ENCODE data around the gene KRTAP6-1. TPM values are rescaled to one million over a fixed set of nuclear protein-coding genes. Genes with fewer than 3 reads are reported as not detected.

KRTAP6-1 gene
- polyA plus RNA-seq, 1 donor (not counting 4 experiments of a cell fraction or from before 2014, with no cell fraction given) = not detected

- H3K9ac ChIP-seq (ENCODE audit: control insufficient read depth, extremely low read depth, insufficient read depth, low read length) = no peak overlapping the region
- dilution Hi-C loops (cut with MboI; ENCODE audit: extremely low pct_ligation_motif_present, low sequenced_read_pairs) = no loop called here
- FAIRE-seq = no peak
Measured at GRCh38 chr21:30625449-30626165, 11.9 kb upstream of the KRTAP6-1 start.

DNA sequence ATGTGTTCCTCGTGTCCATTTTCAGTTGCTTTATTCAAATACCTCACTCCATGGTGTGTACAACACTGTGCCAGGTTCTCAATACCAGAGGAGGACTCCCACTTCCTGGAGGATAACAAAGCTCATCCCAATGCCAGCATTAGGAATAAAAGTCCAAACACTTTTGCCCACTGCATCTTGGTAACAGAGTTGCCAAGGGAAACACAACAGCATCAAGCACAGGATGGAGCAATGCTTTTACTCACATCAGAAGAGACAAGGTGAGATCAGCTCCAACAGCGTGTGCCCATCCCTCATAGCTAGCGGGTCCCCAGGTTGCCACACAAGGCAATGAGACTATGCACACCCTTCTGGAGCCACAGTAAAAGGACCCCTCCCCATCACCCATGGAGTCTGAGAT lies 9.6 kb upstream of the KRTAP6-1 start:
- H3K4me2 ChIP-seq (ENCODE audit: control insufficient read depth, extremely low read depth, insufficient read depth, low read depth, low read length) = no peak overlapping the region
- H3K9ac ChIP-seq (ENCODE audit: control insufficient read depth, extremely low read depth, insufficient read depth, low read length) = no peak overlapping the region
- no peaks in the 10 kb centered on the region for H3K79me2 ChIP-seq (ENCODE audit: control insufficient read depth, insufficient read depth, low read length)
- no peaks in the 10 kb centered on the region for H3K9me3 ChIP-seq (ENCODE audit: control insufficient read depth, low read depth, low read length)
- dilution Hi-C loops (cut with MboI; ENCODE audit: extremely low pct_ligation_motif_present, low sequenced_read_pairs) = no loop called here
- no peak overlapping the region for H3K27ac ChIP-seq (ENCODE audit: control insufficient read depth, insufficient read depth, low read length)
- no peak for FAIRE-seq
- H3K4me3 ChIP-seq (ENCODE audit: control insufficient read depth in 2 of 3, extremely low read depth in 1 of 3, insufficient read depth in 2 of 3, low read depth in 1 of 3, low read length in 3 of 3) = no peak overlapping the region
- H4K20me1 ChIP-seq (ENCODE audit: control insufficient read depth, extremely low read depth, insufficient read depth, low read length) = no peaks in the 10 kb centered on the region
- no peaks in the 10 kb centered on the region for H3K4me1 ChIP-seq (ENCODE audit: control insufficient read depth, extremely low read depth, insufficient read depth, low read length)
- H2AFZ ChIP-seq (ENCODE audit: control insufficient read depth, low read length) = no peak overlapping the region
- H3K9me1 ChIP-seq (ENCODE audit: control insufficient read depth, extremely low read depth, insufficient read depth, low read length) = no peaks in the 10 kb centered on the region
- no peak for TF ChIP-seq EZH2 (IDR thresholded peaks at IDR 0.05; ENCODE audit: low read length)
- TF ChIP-seq, protein P1, sequence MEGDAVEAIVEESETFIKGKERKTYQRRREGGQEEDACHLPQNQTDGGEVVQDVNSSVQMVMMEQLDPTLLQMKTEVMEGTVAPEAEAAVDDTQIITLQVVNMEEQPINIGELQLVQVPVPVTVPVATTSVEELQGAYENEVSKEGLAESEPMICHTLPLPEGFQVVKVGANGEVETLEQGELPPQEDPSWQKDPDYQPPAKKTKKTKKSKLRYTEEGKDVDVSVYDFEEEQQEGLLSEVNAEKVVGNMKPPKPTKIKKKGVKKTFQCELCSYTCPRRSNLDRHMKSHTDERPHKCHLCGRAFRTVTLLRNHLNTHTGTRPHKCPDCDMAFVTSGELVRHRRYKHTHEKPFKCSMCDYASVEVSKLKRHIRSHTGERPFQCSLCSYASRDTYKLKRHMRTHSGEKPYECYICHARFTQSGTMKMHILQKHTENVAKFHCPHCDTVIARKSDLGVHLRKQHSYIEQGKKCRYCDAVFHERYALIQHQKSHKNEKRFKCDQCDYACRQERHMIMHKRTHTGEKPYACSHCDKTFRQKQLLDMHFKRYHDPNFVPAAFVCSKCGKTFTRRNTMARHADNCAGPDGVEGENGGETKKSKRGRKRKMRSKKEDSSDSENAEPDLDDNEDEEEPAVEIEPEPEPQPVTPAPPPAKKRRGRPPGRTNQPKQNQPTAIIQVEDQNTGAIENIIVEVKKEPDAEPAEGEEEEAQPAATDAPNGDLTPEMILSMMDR (optimal IDR thresholded peaks at IDR 0.05 in 1 of 3, IDR thresholded peaks at IDR 0.05 in 1 of 3, conservative IDR thresholded peaks at IDR 0.05 in 1 of 3; ENCODE audit: extremely low read depth in 1 of 3, insufficient read depth in 2 of 3, low read length in 3 of 3) = no peak
- no peaks in the 10 kb centered on the region for H3K36me3 ChIP-seq (ENCODE audit: control insufficient read depth in 2 of 2, extremely low read depth in 1 of 2, insufficient read depth in 2 of 2, low read length in 2 of 2)
- no peaks in the 10 kb centered on the region for H3K27me3 ChIP-seq (ENCODE audit: control insufficient read depth, extremely low read depth, insufficient read depth, low read length)
- no peak for DNase-seq (ENCODE audit: low read depth, low spot score)

More at GRCh38 chr21:30625449-30626165, 11.9 kb upstream of the KRTAP6-1 start:
- Histone ChIP-seq H3K27me3 (ENCODE audit: control insufficient read depth, extremely low read depth, insufficient read depth, low read length) (no peaks in the 10 kb centered on the region), H3K27ac (ENCODE audit: control insufficient read depth, insufficient read depth, low read length) (no peak overlapping the region), H4K20me1 (ENCODE audit: control insufficient read depth, extremely low read depth, insufficient read depth, low read length) (no peaks in the 10 kb centered on the region), H2AFZ (ENCODE audit: control insufficient read depth, low read length) (no peak overlapping the region), H3K4me2 (ENCODE audit: control insufficient read depth, extremely low read depth, insufficient read depth, low read depth, low read length) (no peak overlapping the region), H3K4me1 (ENCODE audit: control insufficient read depth, extremely low read depth, insufficient read depth, low read length) (no peaks in the 10 kb centered on the region), H3K4me3 (ENCODE audit: control insufficient read depth in 2 of 3, extremely low read depth in 1 of 3, insufficient read depth in 2 of 3, low read depth in 1 of 3, low read length in 3 of 3) (no peak overlapping the region), H3K36me3 (ENCODE audit: control insufficient read depth in 2 of 2, extremely low read depth in 1 of 2, insufficient read depth in 2 of 2, low read length in 2 of 2) (no peaks in the 10 kb centered on the region), H3K79me2 (ENCODE audit: control insufficient read depth, insufficient read depth, low read length) (no peaks in the 10 kb centered on the region), H3K9me1 (ENCODE audit: control insufficient read depth, extremely low read depth, insufficient read depth, low read length) (no peaks in the 10 kb centered on the region), H3K9me3 (ENCODE audit: control insufficient read depth, low read depth, low read length) (no peaks in the 10 kb centered on the region)
- TF ChIP-seq, protein P1 (optimal IDR thresholded peaks at IDR 0.05 in 1 of 3, IDR thresholded peaks at IDR 0.05 in 1 of 3, conservative IDR thresholded peaks at IDR 0.05 in 1 of 3; ENCODE audit: extremely low read depth in 1 of 3, insufficient read depth in 2 of 3, low read length in 3 of 3) = no peak
- no peak for TF ChIP-seq EZH2 (IDR thresholded peaks at IDR 0.05; ENCODE audit: low read length)
- DNase-seq (ENCODE audit: low read depth, low spot score) = no peak
